ENCODE results near the gene KMT2E. TPM values are rescaled to one million over a fixed set of nuclear protein-coding genes. Genes with fewer than 3 reads are reported as not detected.

Gene KMT2E
- total RNA-seq, 2 donors from 2014 or later: 105 to 122 TPM

DNA sequence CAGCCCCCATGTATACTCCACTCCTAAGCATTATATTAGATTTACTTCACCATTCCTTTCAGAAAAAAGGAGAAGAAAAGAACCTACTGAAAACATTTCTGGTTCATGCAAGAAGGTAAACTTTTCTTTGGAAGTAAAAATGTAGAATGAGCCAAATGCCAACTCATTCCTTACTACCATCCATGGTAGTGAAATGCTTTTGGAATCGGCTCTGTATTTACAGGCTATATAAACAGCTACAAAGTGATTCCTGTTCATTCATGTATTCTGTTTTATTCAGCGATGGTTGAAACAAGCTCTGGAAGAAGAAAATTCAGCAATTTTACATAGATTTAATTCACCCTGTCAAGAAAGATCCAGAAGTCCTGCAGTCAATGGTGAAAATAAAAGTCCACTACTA, 91.6 kb downstream of the KMT2E start:
- peak overlapping the region; percentile 4 to 65 for H3K27ac Mint-ChIP-seq
- peaks cover 4 to 33% of the 10 kb centered on the region in 2 donors for H3K36me3 Mint-ChIP-seq
- no peak for ATAC-seq

DNA sequence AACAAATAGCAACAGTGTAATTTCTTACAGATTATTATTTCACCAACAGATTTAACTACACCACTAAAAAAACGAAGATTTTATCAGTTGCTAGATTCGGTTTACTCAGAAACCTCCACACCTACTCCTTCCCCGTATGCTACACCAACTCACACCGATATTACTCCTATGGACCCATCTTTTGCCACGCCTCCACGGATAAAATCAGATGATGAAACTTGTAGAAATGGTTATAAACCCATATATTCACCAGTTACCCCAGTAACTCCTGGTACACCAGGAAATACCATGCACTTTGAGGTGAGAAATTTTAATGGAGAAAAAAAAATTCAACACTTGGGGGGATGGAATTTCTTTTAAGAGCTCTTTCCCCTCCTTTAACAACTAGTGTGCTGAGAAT, 92.5 kb downstream of the KMT2E start:
- H3K9me3 Mint-ChIP-seq: no peaks in the 10 kb centered on the region
- ATAC-seq (no peak), DNase-seq (ENCODE audit: low spot score in 2 of 2) (no peak)
- H3K27ac Mint-ChIP-seq: peak overlapping the region; percentile 62 to 65
- H3K36me3 Mint-ChIP-seq: peaks cover 4 to 31% of the 10 kb centered on the region in 2 donors

More for the DNA sequence above, 91.6 kb downstream of the KMT2E start:
- DNase-seq (ENCODE audit: low spot score in 2 of 2): no peak
- no peaks in the 10 kb centered on the region for H3K9me3 Mint-ChIP-seq

DNA sequence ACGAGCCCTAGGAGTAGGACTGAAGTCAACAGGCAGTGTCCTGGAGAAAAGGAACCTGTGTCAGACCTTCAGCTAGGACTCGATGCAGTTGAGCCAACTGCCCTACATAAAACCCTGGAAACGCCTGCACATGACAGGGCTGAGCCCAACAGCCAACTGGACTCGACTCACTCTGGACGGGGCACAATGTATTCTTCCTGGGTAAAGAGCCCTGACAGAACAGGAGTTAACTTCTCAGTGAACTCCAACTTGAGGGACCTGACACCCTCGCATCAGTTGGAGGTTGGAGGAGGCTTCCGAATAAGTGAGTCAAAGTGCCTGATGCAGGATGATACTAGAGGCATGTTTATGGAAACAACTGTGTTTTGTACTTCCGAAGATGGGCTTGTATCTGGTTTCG, 93.5 kb downstream of the KMT2E start:
- no peaks in the 10 kb centered on the region for H3K9me3 Mint-ChIP-seq
- peak overlapping the region in 1 of 2 donors; percentile 60 for H3K27ac Mint-ChIP-seq
- ATAC-seq (no peak), DNase-seq (ENCODE audit: low spot score in 2 of 2) (no peak)
- H3K36me3 Mint-ChIP-seq: peaks cover 10 to 41% of the 10 kb centered on the region in 2 donors

DNA sequence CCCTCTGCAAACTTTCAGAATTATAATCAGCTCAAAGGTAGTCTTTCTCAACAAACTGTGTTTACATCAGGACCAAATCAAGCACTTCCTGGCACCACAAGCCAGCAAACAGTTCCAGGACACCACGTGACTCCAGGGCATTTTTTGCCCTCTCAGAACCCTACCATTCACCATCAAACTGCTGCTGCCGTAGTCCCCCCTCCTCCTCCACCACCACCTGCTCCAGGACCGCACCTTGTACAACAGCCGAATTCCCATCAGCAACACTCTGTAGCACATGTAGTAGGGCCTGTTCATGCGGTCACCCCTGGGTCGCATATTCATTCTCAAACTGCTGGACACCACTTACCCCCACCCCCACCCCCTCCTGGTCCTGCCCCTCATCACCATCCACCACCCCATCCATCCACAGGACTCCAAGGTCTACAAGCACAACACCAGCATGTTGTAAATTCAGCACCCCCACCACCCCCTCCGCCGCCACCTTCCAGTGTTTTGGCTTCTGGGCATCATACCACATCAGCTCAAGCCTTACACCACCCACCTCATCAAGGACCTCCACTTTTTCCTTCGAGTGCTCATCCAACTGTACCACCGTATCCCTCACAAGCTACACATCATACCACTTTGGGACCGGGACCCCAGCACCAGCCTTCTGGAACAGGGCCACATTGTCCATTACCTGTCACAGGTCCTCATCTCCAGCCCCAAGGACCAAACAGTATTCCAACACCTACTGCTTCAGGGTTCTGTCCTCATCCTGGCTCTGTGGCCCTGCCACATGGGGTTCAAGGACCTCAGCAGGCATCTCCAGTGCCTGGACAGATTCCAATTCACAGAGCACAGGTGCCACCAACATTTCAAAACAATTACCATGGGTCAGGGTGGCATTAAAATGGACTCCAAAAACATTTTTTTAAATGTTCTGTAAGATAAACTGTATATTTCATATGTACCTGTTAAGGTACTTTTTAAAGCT, 98.7 kb downstream of the KMT2E start:
- no peaks in the 10 kb centered on the region for H3K9me3 Mint-ChIP-seq
- ATAC-seq (peak; percentile 27 to 28), DNase-seq (ENCODE audit: low spot score in 2 of 2) (no peak)
- peaks cover 7 to 43% of the 10 kb centered on the region in 2 donors for H3K36me3 Mint-ChIP-seq
- H3K27ac Mint-ChIP-seq: peak overlapping the region; percentile 42 to 90

GRCh38 chr7:105118612-105119600, 104.9 kb downstream of the KMT2E start:
- ATAC-seq (peak; percentile 20 to 39), DNase-seq (ENCODE audit: low spot score in 2 of 2) (no peak)
- H3K27ac Mint-ChIP-seq: peak overlapping the region; percentile 17 to 66
- H3K9me3 Mint-ChIP-seq: no peaks in the 10 kb centered on the region
- peaks cover 3 to 18% of the 10 kb centered on the region in 2 donors for H3K36me3 Mint-ChIP-seq

DNA sequence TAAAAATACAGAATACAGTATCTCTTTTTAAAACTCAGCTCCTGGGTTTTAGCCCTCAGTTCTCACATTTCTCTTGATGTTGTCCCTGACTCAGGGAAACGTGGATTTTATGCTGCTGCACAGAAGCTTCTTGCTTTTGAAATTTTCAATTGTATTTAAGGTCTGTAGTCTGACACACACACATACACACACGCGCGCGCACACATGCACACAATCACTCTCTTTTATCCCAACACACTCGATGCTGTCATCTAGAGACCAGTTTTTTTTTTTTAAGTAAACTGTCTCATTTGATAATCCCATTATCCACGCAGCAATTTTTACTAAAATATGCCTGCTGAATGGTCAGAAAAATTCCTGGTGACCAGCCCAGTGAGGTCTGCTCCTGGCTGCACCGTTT, 108.6 kb downstream of the KMT2E start:
- DNase-seq (ENCODE audit: low spot score in 2 of 2): no peak
- peaks cover 0 to 10% of the 10 kb centered on the region in 2 donors for H3K36me3 Mint-ChIP-seq

GRCh38 chr7:105125745-105126144, 111.7 kb downstream of the KMT2E start:
- no peak for ATAC-seq
- Mint-ChIP-seq H3K9me3 (no peaks in the 10 kb centered on the region), H3K36me3 (peaks cover 0 to 10% of the 10 kb centered on the region in 2 donors), H3K27ac (peak overlapping the region; percentile 16 to 66)
- no peak for DNase-seq (ENCODE audit: low spot score in 2 of 2)

More for the DNA sequence above, 108.6 kb downstream of the KMT2E start:
- no peak for ATAC-seq
- Mint-ChIP-seq H3K27ac (peak overlapping the region in 1 of 2 donors; percentile 49), H3K9me3 (no peaks in the 10 kb centered on the region)

- peak in 1 of 2 donors; percentile 16 for ATAC-seq
- Mint-ChIP-seq H3K27ac (peak overlapping the region; percentile 43 to 53), H3K9me3 (no peaks in the 10 kb centered on the region), H3K36me3 (peaks cover 0 to 10% of the 10 kb centered on the region in 2 donors)
- no peak for DNase-seq (ENCODE audit: low spot score in 2 of 2)
Observed at GRCh38 chr7:105126436-105126975, 112.5 kb downstream of the KMT2E start.

- Mint-ChIP-seq H3K27ac (peak overlapping the region; percentile 43 to 81), H3K36me3 (peaks cover 0 to 10% of the 10 kb centered on the region in 2 donors), H3K9me3 (no peaks in the 10 kb centered on the region)
- DNase-seq (ENCODE audit: low spot score in 2 of 2) (no peak), ATAC-seq (peak; percentile 49 to 69)
Observed at GRCh38 chr7:105127179-105127578, 113.2 kb downstream of the KMT2E start.

- DNase-seq (ENCODE audit: low spot score in 2 of 2) (no peak), ATAC-seq (no peak)
- Mint-ChIP-seq H3K27ac (no peak overlapping the region), H3K36me3 (peaks cover 0 to 4% of the 10 kb centered on the region in 2 donors), H3K9me3 (no peaks in the 10 kb centered on the region)
Observed at GRCh38 chr7:105130048-105130447, 116.0 kb downstream of the KMT2E start.

GRCh38 chr7:105130580-105130979, 116.6 kb downstream of the KMT2E start:
- ATAC-seq (no peak), DNase-seq (ENCODE audit: low spot score in 2 of 2) (no peak)
- H3K9me3 Mint-ChIP-seq: no peaks in the 10 kb centered on the region
- H3K27ac Mint-ChIP-seq: peak overlapping the region in 1 of 2 donors; percentile 13
- H3K36me3 Mint-ChIP-seq: peaks cover 0 to 4% of the 10 kb centered on the region in 2 donors

DNA sequence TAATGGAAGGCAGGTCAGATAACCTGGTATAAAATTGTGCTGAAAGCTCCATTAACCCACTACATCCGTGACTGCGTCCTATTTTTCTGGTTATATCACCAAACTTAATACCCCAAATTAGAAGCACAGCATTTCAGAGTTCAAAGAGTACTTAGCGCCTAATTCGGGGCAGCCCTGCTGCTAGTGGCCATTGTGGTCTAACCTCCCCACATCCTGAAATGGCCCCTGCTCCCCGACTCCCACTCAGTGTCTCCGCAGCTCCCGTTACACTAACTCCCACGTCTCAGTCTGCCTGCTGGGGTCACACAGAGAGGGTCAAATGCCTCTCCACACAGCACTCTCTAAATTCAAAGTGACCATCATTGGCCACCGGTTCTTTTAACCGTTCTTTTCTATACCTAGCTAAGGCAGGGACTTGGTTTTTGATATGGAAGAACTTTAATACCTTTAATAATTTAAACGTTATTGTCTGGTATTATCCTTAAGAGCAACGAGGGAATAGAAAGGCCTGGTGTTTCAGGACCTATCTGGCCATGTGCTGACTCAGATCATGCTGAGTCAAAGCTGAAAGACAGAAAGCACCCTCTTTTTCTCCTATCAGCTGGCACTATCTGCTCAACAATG, 117.1 kb downstream of the KMT2E start:
- Mint-ChIP-seq H3K36me3 (peaks cover 0 to under 1% of the 10 kb centered on the region in 2 donors), H3K27ac (peak overlapping the region; percentile 13 to 24), H3K9me3 (no peaks in the 10 kb centered on the region)
- ATAC-seq (peak; percentile 26 to 39), DNase-seq (ENCODE audit: low spot score in 2 of 2) (no peak)

DNA sequence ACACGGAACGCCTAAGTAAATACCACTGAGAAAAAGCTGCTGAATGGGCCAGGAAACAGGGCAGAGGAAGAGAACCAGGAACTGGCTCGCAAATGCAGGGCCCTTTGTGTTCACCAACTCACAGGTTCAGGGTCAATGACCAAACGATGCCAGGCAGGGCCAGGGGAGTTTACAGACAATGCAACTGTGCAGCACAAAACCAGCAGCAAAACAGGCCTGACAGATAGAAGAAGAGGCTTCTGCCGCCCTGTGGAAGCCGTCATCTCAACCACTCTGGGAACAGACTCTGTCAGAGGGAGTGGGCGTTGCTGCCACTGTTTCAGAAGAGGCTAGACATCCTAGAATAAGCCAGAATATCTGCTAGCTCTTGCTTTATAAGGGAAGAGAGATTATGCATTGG, 117.9 kb downstream of the KMT2E start:
- ATAC-seq (peak; percentile 15 to 29), DNase-seq (ENCODE audit: low spot score in 2 of 2) (no peak)
- Mint-ChIP-seq H3K9me3 (no peaks in the 10 kb centered on the region), H3K27ac (no peak overlapping the region), H3K36me3 (no peaks in the 10 kb centered on the region)

DNA sequence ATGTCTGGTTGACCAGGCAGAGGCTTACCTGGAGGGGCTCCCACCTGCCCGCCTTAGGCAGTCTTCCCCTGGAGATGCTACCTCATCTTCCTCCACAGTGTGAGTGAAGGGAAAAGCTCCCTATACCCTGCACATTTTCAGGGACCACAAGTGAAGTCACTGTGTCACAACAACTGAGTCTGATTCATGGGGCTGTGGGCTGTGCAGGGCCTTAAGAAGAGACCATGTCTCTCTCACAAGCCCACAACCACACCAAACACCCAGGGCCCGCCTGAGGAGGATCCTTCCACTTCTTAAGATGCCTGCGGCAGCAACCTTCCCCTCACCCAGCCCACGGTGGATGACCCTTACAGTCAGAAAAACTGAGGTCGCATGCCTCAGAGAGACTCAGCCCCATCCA, 118.3 kb downstream of the KMT2E start:
- DNase-seq (ENCODE audit: low spot score in 2 of 2) (no peak), ATAC-seq (peak; percentile 50 to 79)
- peak overlapping the region in 1 of 2 donors; percentile 34 for H3K27ac Mint-ChIP-seq
- no peaks in the 10 kb centered on the region for H3K36me3 Mint-ChIP-seq
- no peaks in the 10 kb centered on the region for H3K9me3 Mint-ChIP-seq

GRCh38 chr7:105132835-105133234, 118.8 kb downstream of the KMT2E start:
- H3K36me3 Mint-ChIP-seq: peaks cover 0 to 2% of the 10 kb centered on the region in 2 donors

GRCh38 chr7:105133358-105133757, 119.4 kb downstream of the KMT2E start:
- Mint-ChIP-seq H3K9me3 (no peaks in the 10 kb centered on the region), H3K36me3 (peaks cover 0 to 6% of the 10 kb centered on the region in 2 donors), H3K27ac (peak overlapping the region in 1 of 2 donors; percentile 88)
- ATAC-seq (no peak), DNase-seq (ENCODE audit: low spot score in 2 of 2) (no peak)

More at GRCh38 chr7:105132835-105133234, 118.8 kb downstream of the KMT2E start:
- ATAC-seq (no peak), DNase-seq (ENCODE audit: low spot score in 2 of 2) (no peak)
- Mint-ChIP-seq H3K9me3 (no peaks in the 10 kb centered on the region), H3K27ac (peak overlapping the region in 1 of 2 donors; percentile 88)
